GM12801 (cell line): ENCODE results near the gene HUNK.

Experiments used
- TF ChIP-seq, protein P1 (sequence below): IDR thresholded peaks from one replicate; pipeline ENCODE4 v1.5.1; 2011; ENCODE audit warnings: control low read depth; ENCODE audit not compliant: insufficient read length; ENCODE audit errors: extremely low read depth

The HUNK gene

GRCh38 chr21:31974454-31974985 lies 101.7 kb downstream of the HUNK start:
- TF ChIP-seq, protein P1, sequence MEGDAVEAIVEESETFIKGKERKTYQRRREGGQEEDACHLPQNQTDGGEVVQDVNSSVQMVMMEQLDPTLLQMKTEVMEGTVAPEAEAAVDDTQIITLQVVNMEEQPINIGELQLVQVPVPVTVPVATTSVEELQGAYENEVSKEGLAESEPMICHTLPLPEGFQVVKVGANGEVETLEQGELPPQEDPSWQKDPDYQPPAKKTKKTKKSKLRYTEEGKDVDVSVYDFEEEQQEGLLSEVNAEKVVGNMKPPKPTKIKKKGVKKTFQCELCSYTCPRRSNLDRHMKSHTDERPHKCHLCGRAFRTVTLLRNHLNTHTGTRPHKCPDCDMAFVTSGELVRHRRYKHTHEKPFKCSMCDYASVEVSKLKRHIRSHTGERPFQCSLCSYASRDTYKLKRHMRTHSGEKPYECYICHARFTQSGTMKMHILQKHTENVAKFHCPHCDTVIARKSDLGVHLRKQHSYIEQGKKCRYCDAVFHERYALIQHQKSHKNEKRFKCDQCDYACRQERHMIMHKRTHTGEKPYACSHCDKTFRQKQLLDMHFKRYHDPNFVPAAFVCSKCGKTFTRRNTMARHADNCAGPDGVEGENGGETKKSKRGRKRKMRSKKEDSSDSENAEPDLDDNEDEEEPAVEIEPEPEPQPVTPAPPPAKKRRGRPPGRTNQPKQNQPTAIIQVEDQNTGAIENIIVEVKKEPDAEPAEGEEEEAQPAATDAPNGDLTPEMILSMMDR = no peak

DNA sequence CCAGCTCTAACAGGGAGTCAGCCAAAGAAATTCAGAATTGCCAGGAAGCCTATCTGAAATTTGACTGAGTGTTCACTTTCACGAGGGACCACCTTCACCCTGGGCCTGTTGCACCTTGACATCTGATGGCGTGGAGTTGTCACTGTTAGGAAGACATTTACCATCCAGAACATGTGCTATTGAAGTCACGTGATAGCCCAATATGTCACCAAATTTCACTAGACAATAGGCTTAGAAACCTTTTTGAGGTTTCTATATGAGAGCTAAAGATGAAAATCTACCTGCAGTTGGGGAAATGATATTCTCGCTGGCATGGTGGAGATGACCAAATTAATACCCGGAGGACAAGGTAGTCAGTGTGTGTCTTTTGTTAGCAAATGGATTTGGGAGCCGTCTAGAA lies 102.7 kb downstream of the HUNK start:
- TF ChIP-seq, protein P1 = no peak

- TF ChIP-seq, protein P1 = no peak
These were observed 105.0 kb downstream of the HUNK start for GRCh38 chr21:31977816-31978215.

DNA sequence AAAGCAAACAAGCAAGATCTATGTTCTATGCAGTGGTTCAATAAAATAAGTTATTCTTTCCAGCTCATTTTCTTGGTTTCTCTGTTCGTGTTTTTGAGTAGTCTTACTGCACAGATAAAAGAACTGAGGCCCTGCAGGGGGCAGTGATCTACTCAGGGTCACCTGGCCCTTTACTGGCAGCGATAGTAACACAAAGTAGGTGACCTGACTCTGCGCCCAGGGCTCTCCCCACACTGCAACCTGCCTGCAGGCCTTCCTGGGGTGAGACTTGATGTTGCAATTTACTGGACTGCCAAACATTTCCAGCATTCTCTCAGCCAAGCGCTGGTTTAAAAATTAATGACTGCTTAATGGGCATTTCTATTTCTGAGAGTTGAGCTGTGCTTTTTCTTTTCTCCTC lies 110.3 kb downstream of the HUNK start:
- TF ChIP-seq, protein P1 = no peak

- TF ChIP-seq, protein P1 = no peak
These were observed 110.7 kb downstream of the HUNK start for GRCh38 chr21:31983554-31983953.

DNA sequence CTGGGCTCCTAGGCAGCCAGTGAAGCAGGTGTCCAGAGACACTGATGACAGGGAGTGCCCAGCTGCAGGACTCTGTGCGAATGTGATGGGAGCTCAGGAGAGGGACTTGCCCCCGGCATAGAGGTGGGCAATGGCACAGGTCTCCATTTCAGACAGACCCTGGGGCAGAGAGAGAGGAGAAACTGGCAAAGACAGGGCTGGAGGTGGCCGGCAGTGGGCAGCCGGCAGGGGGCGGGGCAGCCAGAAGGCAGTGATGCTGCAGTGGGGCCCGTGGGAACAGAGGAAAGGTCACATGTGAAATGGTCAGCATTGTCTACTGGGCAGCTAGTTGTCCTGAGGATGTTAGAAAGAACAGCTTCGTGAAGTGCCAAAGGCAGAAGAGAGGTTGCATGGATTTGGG lies 112.6 kb downstream of the HUNK start:
- TF ChIP-seq, protein P1 = no peak

DNA sequence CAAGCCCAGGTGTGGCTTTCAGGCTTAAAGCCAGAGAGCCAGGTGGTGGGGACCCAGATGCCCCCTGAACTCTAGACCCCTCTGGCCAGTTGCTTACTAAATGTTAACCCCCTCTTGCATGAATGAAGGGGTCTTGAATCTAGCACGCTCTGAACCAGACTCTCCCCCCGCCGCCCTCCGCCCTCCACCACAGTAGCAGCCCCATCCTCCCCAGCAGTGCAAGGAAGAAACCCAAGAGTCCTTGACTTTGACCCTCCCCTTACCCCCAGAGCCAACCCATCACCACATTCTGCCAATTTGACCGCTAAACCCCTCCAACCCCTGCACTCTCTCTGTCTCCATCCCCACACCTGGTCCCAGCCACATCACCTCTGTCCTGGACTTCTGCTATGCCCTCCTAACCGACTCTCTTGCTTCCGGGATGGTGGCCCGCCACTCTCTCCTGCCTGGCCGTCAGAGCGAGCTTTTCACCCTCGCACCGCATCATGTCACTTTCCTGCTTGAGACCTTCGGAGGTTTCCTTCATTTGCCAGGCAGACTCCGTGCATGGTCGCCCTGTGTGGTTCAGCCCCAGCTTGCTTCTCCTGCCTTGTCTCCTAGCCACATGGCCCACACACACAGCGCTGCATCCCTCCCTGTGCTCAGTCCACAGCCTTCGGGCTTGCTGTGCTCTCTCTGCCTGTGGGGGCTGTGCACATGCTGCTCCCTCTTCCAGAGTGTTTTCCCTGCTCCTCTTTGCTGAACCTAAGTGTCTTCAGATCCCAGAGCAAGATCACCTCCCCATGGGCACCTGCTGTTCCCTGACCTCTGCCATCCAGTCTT lies 113.4 kb downstream of the HUNK start:
- TF ChIP-seq, protein P1 = no peak
